GM18511 (cell line): ENCODE measurements around the gene C1GALT1.
"Not testable (repeated sequence)": the region's sequence is repeated elsewhere in the genome, so short reads cannot be mapped to it uniquely, and the experiment has no call there.

Experiments used
- ATAC-seq: cut with Tn5 transposase; IDR thresholded peaks from one replicate; pipeline ENCODE4 v1.9.1; 2021; ENCODE audit warnings: mild to moderate bottlenecking, moderate library complexity; ENCODE audit not compliant: unreplicated experiment

C1GALT1 gene

GRCh38 chr7:7166318-7166717 is 16.0 kb upstream of the C1GALT1 start:
- no peak for ATAC-seq

- ATAC-seq, result no peak
Observed at GRCh38 chr7:7169296-7169695, 13.0 kb upstream of the C1GALT1 start.

- no peak for ATAC-seq
Observed at GRCh38 chr7:7173956-7174632, 8.2 kb upstream of the C1GALT1 start.

DNA sequence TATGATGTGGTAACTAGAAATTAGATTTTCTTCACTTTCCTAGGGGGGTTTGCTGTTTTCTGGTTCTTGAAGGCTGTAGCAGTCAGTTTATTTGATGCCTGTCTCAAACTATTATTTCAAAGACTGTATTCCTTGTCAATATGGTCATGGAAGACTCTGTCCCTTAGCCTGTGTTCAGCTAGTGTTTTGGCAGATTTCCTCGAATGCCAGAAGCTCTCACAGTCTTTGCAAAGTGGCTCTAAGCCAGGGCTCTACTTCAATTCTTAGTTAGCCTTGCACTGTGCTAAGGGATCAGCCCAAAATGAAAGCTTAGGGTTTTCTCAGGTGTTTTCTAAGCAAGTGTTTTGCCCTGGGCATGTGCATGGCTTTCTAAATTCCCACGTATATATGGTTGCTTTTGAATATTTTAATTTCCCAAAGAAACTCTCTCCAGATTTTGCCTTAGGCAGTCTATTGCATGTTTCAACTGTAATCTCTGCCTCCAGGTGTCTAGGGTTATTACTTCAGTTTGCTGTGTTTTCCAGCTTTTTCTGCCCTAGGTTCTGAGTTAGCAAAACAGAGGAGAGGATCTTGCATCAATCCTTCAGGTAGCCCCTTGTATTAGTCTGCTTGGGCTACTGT is 7.2 kb upstream of the C1GALT1 start:
- ATAC-seq, result no peak

GRCh38 chr7:7176406-7177043 is 5.8 kb upstream of the C1GALT1 start:
- ATAC-seq, result no peak

GRCh38 chr7:7177044-7177517 is 5.3 kb upstream of the C1GALT1 start:
- ATAC-seq, result no peak

DNA sequence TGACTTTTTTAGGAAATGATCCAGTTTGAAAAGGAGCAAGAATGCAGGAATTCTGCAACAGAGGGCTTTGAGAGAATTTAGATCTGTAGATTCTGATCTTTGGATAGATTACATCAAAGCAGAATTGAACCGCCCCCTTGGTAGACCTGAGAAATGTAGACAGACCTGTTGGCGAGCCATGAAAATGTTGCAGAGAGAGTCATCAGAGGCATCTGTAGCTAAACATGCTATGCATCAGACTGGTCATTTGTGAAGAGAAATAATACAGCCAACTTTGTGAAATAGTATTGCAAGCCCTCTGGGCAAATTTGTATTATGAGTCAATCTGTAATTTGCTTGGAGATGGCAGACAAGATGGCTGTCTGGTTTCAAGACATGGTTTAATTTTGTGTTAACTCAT is 4.3 kb upstream of the C1GALT1 start:
- no peak for ATAC-seq

- ATAC-seq, result no peak
Observed at GRCh38 chr7:7178906-7179305, 3.4 kb upstream of the C1GALT1 start.

GRCh38 chr7:7180725-7181449 is 1.5 kb upstream of the C1GALT1 start:
- ATAC-seq, result no peak

DNA sequence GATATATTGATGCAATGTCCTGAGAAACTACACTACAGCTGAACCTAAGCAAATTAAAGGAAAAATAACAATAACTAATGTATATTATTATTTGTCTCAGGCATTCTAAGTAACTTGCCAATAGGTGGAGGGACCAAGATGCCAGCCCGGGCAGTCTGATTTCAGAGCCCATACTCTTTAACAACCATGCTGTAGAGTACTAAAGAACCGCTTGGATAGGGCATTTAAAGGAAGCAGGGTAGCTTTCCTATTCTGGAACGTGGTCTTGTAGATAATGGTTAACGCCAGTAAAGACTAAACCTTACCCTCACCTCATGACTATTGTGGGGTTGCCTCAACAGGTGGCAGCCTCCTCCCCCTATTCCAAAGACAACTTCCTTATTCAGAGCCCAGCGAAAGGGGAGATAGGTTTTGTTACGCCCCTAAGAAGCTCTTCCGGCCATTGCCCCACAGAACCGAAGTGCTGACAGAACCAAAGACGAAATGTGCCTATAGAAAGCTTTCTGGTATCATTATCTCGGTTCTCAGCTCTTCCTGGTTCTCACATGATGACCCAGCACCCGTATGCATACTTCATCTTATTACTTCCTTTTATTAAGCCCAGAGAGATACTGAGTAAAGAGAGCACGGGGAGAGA is 707 bp upstream of the C1GALT1 start:
- ATAC-seq, result peak; percentile 52

DNA sequence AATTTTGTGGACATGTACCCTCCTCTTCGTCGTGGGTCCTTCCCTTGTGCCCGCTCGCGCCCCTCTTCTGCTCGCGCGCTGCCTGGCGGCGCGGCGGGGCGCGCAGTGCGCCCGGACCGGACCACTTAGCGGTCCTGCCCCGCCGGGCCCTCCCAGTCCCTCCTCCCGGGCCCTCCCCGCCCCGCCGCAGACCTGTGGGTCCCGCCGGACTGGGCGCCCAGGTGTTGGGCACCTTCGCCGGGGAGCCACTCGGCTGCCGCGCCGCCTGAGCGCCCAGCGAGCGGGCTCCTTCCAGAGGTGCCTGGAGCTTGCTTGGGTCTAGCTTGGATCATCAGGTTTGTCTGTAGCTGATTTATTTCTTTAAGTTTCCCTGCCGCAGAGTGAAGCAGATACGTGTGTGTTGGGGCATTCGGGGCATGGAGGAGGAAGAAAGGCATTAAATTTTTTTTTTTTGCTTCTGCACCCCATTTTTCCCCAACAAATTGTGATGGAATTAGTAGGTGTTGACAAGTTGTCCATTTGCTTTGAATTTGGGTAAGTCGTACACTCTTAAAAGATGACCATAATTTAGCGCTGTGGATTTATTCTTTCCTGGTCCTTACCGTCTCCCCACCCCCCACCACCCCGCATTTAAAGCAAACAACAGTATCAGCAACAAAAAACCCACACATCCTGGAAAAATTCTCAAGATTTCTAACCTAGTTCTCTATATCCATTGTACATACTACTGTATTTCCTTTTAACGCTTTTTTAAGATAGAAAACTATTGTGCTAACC is 905 bp downstream of the C1GALT1 start:
- ATAC-seq, result peak; percentile 31

GRCh38 chr7:7183838-7184463 is 1.6 kb downstream of the C1GALT1 start:
- ATAC-seq, result no peak

DNA sequence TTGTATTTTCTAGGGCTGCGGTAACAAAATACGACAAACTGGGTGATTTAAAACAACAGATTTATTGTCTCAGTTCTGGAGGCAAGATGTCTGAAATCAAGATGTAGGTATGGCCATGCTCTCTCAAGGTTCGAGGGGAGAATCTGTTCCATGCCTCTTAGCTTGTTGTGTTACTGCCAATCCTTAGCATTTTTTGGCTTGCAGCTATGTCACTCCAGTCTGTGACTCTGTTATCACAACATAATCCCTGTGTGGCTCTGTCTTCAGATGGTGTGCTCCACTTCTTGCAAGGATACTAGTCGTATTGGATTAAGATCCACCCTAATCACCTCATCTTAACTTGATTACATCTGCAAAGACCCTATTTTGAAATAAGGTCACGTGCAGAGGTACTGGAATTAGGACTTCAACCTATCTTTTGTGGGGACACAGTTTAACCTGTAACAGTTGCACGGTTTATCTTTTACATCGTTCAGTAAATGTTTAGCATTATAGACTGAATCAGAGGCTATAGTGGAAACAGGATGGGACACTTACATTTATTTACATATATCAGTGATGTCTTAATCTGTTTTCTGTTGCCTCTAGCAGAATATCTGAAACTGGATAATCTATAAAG is 3.1 kb downstream of the C1GALT1 start:
- no peak for ATAC-seq

GRCh38 chr7:7188091-7188490 is 5.7 kb downstream of the C1GALT1 start:
- no peak for ATAC-seq

DNA sequence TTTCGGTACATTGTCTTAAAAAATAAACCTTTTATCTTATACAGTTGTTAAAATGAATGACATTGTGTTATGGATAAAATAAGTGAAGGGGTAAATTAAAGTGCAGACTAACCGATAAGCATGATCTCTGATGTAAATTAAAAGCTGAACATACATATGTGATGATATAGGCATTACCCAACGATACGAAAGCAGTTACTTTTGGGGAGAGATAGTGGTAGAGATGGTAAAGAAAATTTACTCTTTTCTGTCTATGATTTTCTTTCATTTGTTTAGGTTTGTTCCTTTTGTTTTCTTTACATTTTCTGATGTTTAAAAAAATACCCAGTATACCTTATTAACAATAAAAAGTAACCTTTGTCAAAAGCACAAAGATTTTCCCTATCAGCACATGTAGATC is 6.4 kb downstream of the C1GALT1 start:
- ATAC-seq, result no peak

- no peak for ATAC-seq
Observed at GRCh38 chr7:7190142-7190541, 7.8 kb downstream of the C1GALT1 start.

GRCh38 chr7:7191137-7191536 is 8.8 kb downstream of the C1GALT1 start:
- ATAC-seq, result no peak

DNA sequence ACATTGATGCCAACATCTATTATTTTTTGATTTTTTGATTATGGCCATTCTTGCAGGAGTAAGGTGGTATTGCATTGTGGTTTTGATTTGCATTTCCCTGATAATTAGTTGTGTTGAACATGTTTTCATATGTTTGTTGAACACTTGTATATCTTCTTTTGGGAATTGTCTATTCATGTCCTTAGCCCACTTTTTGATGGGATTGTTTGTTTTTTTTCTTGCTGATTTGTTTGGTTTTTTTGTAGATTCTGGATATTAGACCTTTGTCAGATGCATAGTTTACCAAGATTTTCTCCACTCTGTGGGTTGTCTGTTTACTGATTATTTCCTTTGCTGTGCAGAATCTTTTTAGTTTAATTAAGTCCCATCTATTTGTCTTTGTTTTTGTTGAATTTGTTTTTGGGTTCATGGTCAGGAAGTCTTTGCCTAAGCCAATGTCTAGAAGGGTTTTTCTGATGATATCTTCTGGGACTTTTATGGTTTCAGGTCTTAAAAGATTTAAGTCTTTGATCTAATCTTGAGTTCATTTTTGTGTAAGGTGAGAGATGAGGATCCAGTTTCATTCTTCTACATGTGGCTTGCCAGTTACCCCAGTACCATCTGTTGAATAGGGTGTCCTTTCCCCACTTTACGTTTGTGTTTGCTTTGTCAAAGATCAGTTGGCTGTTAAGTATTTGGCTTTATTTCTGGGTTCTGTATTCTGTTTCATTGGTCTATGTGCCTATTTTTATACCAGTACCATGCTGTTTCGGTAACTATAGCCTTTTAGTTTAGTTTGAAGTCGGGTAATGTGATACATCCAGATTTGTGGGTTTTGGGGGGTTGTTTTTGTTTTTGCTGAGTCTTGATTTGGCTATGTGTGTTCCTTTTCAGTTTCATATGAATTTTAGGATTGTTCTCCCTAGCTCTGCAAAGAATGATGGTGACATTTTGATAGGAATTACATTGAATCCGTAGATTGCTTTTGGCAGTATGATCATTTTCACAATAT is 10.7 kb downstream of the C1GALT1 start:
- not testable (repeated sequence) for ATAC-seq
